GM12878 (cell line): Measurements from ENCODE around the gene UQCC2. TPM values are rescaled to one million over a fixed set of nuclear protein-coding genes. Genes with fewer than 3 reads are reported as not detected.

Experiments used
- ATAC-seq: fragments of 200-7000 bp; cut with Tn5 transposase; 3 replicates; pipeline ENCODE4 v1.9.1; 2020; ENCODE audit warnings: mild to moderate bottlenecking, moderate library complexity
- BruUV-seq: library from RNA; stranded (reverse); fragments of 400-500 nt; replicated peaks from 2 replicates; lab custom pipeline; 2021; lab: Mats Ljungman, UMichigan
- CTCF ChIA-PET: fragments of 300-600 bp; sonication (Branson Sonifier 250); formaldehyde crosslinking; extraction: SDS; loops from one replicate; lab custom pipeline; 2021; ENCODE audit warnings: inconsistent platforms; lab: Yijun Ruan, JAX
- POLR2A ChIA-PET: fragments of 350-600 bp; formaldehyde crosslinking; extraction: SDS; loops from one replicate; lab custom pipeline; 2021; ENCODE audit warnings: inconsistent platforms; lab: Charles Lee
- RAD21 ChIA-PET: fragments of 300-600 bp; sonication (Branson Sonifier 250); formaldehyde crosslinking; loops from one replicate; lab custom pipeline; 2023; ENCODE audit warnings: antibody characterized with exemption; ENCODE audit not compliant: unreplicated experiment; lab: Charles Lee
- SMC1A ChIA-PET: fragments of 300-600 bp; sonication (Branson Sonifier 250); formaldehyde crosslinking; loops from one replicate; lab custom pipeline; 2023; ENCODE audit not compliant: unreplicated experiment, uncharacterized antibody; lab: Charles Lee
- DNase-seq: peaks from one replicate; pipeline ENCODE4 v3.0.0-alpha.2; 2011; ENCODE audit warnings: low read depth, low spot score
- FAIRE-seq: peaks from 3 replicates; lab custom pipeline; 2011; peaks lifted over from hg19 to GRCh38; lab: Jason Lieb, UNC
- H2AFZ ChIP-seq: 2 replicates; pipeline ENCODE4 v1.6.0; 2011; ENCODE audit warnings: low read depth, low read length, control low read depth; ENCODE audit not compliant: control insufficient read depth
- H3K27ac ChIP-seq: 2 replicates; pipeline ENCODE4 v1.5.1; 2011; ENCODE audit warnings: control low read depth; ENCODE audit not compliant: control insufficient read depth, insufficient read depth
- H3K27me3 ChIP-seq, 2 experiments: replicated peaks in 1 of 2; 2 replicates each; pipeline versions ENCODE4 v1.6.0 to v1.6.1; 2011; ENCODE audit warnings: low read length in 1 of 2; ENCODE audit not compliant: control insufficient read depth in 2 of 2, insufficient read depth in 2 of 2
- H3K36me3 ChIP-seq, 2 experiments: 2 replicates each; pipeline ENCODE4 v1.5.1; 2011; ENCODE audit warnings: low read length in 1 of 2; ENCODE audit not compliant: control insufficient read depth in 2 of 2, insufficient read depth in 2 of 2
- H3K4me1 ChIP-seq: 2 replicates; pipeline ENCODE4 v1.6.1; 2011; ENCODE audit warnings: mild to moderate bottlenecking, low read length, moderate library complexity, mixed read lengths; ENCODE audit not compliant: control insufficient read depth, insufficient read depth
- H3K4me2 ChIP-seq: 2 replicates; pipeline ENCODE4 v1.6.0; 2011; ENCODE audit warnings: control low read depth; ENCODE audit not compliant: control insufficient read depth, insufficient read depth
- H3K4me3 ChIP-seq: fragments of 200-600 bp; sonication (generic); 2 replicates; pipeline ENCODE4 v1.5.1; 2016
- H3K79me2 ChIP-seq: 2 replicates; pipeline ENCODE4 v1.6.0; 2011; ENCODE audit warnings: low read length; ENCODE audit not compliant: control insufficient read depth, insufficient read depth
- H3K9ac ChIP-seq: 2 replicates; pipeline ENCODE4 v1.8.0; 2011; ENCODE audit warnings: low read length, control low read depth, mixed read lengths; ENCODE audit not compliant: control insufficient read depth, insufficient read depth
- H3K9me3 ChIP-seq: replicated peaks from 3 replicates; pipeline ENCODE4 v1.5.1; 2011; ENCODE audit warnings: mild to moderate bottlenecking, low read length; ENCODE audit not compliant: control insufficient read depth, insufficient read depth
- H4K20me1 ChIP-seq: 2 replicates; pipeline ENCODE4 v1.6.0; 2011; ENCODE audit not compliant: control insufficient read depth, insufficient read depth
- BHLHE40 ChIP-seq, 2 experiments: fragments of 450-650 bp in 1 of 2; IDR thresholded peaks; 2 replicates each; pipeline ENCODE4 v1.6.1; 2011 to 2017; ENCODE audit warnings: low read depth in 2 of 2, borderline replicate concordance in 1 of 2, improper control_type of control experiment in 1 of 2, low read length in 1 of 2, mild to moderate bottlenecking in 1 of 2
- E4F1 ChIP-seq: fragments of 450-650 bp; IDR thresholded peaks from 2 replicates; pipeline ENCODE4 v1.6.1; 2018; ENCODE audit warnings: borderline replicate concordance, mild to moderate bottlenecking; ENCODE audit not compliant: partially characterized antibody
- ELK1 ChIP-seq: IDR thresholded peaks from 2 replicates; pipeline ENCODE4 v1.6.1; 2012; ENCODE audit warnings: low read depth, low read length, improper control_type of control experiment
- HSF1 ChIP-seq: fragments of 150-350 bp; IDR thresholded peaks from 2 replicates; pipeline ENCODE4 v1.6.1; 2014; ENCODE audit warnings: mild to moderate bottlenecking, low read depth, low read length
- IRF4 ChIP-seq: IDR thresholded peaks from 2 replicates; pipeline ENCODE4 v1.6.1; 2011; ENCODE audit warnings: low read depth, low read length
- MEF2B ChIP-seq: fragments of 450-650 bp; IDR thresholded peaks from 2 replicates; pipeline ENCODE4 v1.6.1; 2018; ENCODE audit warnings: mild to moderate bottlenecking, moderate library complexity; ENCODE audit not compliant: partially characterized antibody, poor library complexity, severe bottlenecking
- POU2F2 ChIP-seq: IDR thresholded peaks from 3 replicates; pipeline ENCODE4 v1.6.1; 2011; ENCODE audit warnings: low read depth, mild to moderate bottlenecking, low read length, borderline replicate concordance
- RB1 ChIP-seq: fragments of 450-650 bp; formaldehyde crosslinking; IDR thresholded peaks from 2 replicates; pipeline ENCODE4 v1.6.1; 2017; ENCODE audit warnings: mild to moderate bottlenecking, borderline replicate concordance
- SMAD1 ChIP-seq: fragments of 450-650 bp; IDR thresholded peaks from 2 replicates; pipeline ENCODE4 v1.6.1; 2018; ENCODE audit warnings: mild to moderate bottlenecking, low read depth; ENCODE audit not compliant: partially characterized antibody
- SP1 ChIP-seq: IDR thresholded peaks from one replicate; pipeline ENCODE4 v1.6.1; 2011; ENCODE audit warnings: low read depth, low read length
- TAF1 ChIP-seq: IDR thresholded peaks from 2 replicates; pipeline ENCODE4 v1.6.1; 2011; ENCODE audit warnings: mild to moderate bottlenecking, low read depth, low read length, borderline replicate concordance
- TBL1XR1 ChIP-seq: IDR thresholded peaks from 2 replicates; pipeline ENCODE4 v1.6.1; 2012; ENCODE audit warnings: low read depth, low read length, improper control_type of control experiment
- USF2 ChIP-seq: IDR thresholded peaks from 2 replicates; pipeline ENCODE4 v1.6.1; 2011; ENCODE audit warnings: low read depth, low read length, improper control_type of control experiment, borderline replicate concordance
- ZNF687 ChIP-seq: fragments of 450-650 bp; IDR thresholded peaks from 2 replicates; pipeline ENCODE4 v1.6.1; 2017; ENCODE audit warnings: mild to moderate bottlenecking, moderate library complexity
- WGBS: methylation state at CpG from one replicate; pipeline ENCODE4 v1.1.6; 2016; ENCODE audit warnings: low lambda C conversion rate; ENCODE audit not compliant: insufficient replicate concordance, insufficient coverage; ENCODE audit errors: missing lambda C conversion rate; 5-methylcytosine and 5-hydroxymethylcytosine counted together
- in situ Hi-C: fragments of 300-500 bp; cut with MboI; formaldehyde crosslinking; loops from 9 replicates; pipeline ENCODE4 v1.14.3; 2018; ENCODE audit warnings: mixed read lengths
- intact Hi-C: fragments of 100-400 bp; cut with micrococcal nuclease; formaldehyde crosslinking; loops from one replicate; pipeline ENCODE4 v1.14.2; 2022; ENCODE audit not compliant: unreplicated experiment
- polyA plus RNA-seq, 11 experiments: library from polyadenylated mRNA; depleted of rRNA in 4 of 11; unstranded in 6 of 11; stranded (reverse) in 5 of 11; fragments of >200 nt; fragmentation: Nextera tagmentation in 4 of 11; fragmentation: Illumina TruSeq in 1 of 11; extraction: Ambion mirVana in 4 of 11; extraction: Trizol in 1 of 11; gene quantifications; 1 replicate in 1 of 11; 2 replicates in 10 of 11; pipeline versions ENCODE4 v1.2.1 to v1.2.3, GENCODE V29; 2011 to 2016; ENCODE audit warnings: inconsistent platforms in 2 of 11, missing spikeins in 2 of 11, low read depth in 1 of 11
- total RNA-seq, 4 experiments: library from RNA; depleted of rRNA in 3 of 4; stranded (reverse); fragments of >200 nt in 3 of 4; fragmentation: Illumina TruSeq in 1 of 4; extraction: Trizol in 1 of 4; gene quantifications; 2 replicates each; pipeline versions ENCODE4 v1.2.1 to v1.2.3, GENCODE V29; 2013 to 2021

Gene UQCC2
- total and polyA plus RNA-seq, 10 of the 15 experiments (the other 5 are each of a cell fraction or from before 2014, with no cell fraction given), result 40.6 to 478 (median 71.2) TPM

GRCh38 chr6:33688006-33688405 lies 23.5 kb downstream of the UQCC2 start:
- ChIA-PET RAD21 (no interaction called here), POLR2A (no interaction called here), SMC1A (no interaction called here), CTCF (no interaction called here)
- BruUV-seq, result no TSS peak
- in situ Hi-C loops (no loop called here), intact Hi-C loops (no loop called here)
- no peak for ATAC-seq
- Histone ChIP-seq H3K27me3 (no peaks in the 10 kb centered on the region), H3K79me2 (no peaks in the 10 kb centered on the region), H3K9me3 (no peaks in the 10 kb centered on the region), H2AFZ (no peak overlapping the region), H4K20me1 (no peaks in the 10 kb centered on the region), H3K27ac (no peak overlapping the region), H3K4me2 (no peak overlapping the region), H3K4me3 (no peak overlapping the region), H3K36me3 (peaks cover 11 to 62% of the 10 kb centered on the region in 2 experiments), H3K9ac (no peak overlapping the region), H3K4me1 (peaks cover 11% of the 10 kb centered on the region)
- no peak for DNase-seq
- WGBS, result 97% methylated on average over 20 of the region's 20 CpGs
- no peak for FAIRE-seq
- TF ChIP-seq ZNF687 (no peak), E4F1 (no peak), TAF1 (no peak), SMAD1 (no peak), TBL1XR1 (no peak), BHLHE40 (IDR thresholded peaks at IDR 0.05; ENCODE audit: borderline replicate concordance in 1 of 2, low read depth in 2 of 2, low read length in 1 of 2) (no peak), USF2 (no peak), HSF1 (no peak), RB1 (no peak), MEF2B (no peak), ELK1 (no peak), SP1 (no peak), IRF4 (no peak), POU2F2 (no peak)
